Neural crest cell (in vitro differentiated cells): ENCODE measurements around the gene EXOSC10. TPM values are rescaled to one million over a fixed set of nuclear protein-coding genes. Genes with fewer than 3 reads are reported as not detected.
A peak's percentile ranks its signal among the peaks of the same experiment; 100 is the strongest.

Experiments
- DNase-seq: peaks from one replicate; pipeline ENCODE4 v3.0.0; 2021; ENCODE audit warnings: low read depth, mixed read lengths, low spot score
- H3K27ac Mint-ChIP-seq: one replicate; pipeline ENCODE4 v1.8.0; 2021; ENCODE audit warnings: mild to moderate bottlenecking, mixed read lengths; ENCODE audit not compliant: unreplicated experiment
- H3K27me3 Mint-ChIP-seq: 2 replicates; pipeline ENCODE4 v1.8.0; 2021; ENCODE audit warnings: low read depth, mild to moderate bottlenecking, mixed read lengths
- H3K36me3 Mint-ChIP-seq: 2 replicates; pipeline ENCODE4 v1.8.0; 2021; ENCODE audit warnings: low read depth, mild to moderate bottlenecking, mixed read lengths
- H3K4me1 Mint-ChIP-seq: 2 replicates; pipeline ENCODE4 v1.8.0; 2021; ENCODE audit warnings: mixed read lengths
- H3K4me3 Mint-ChIP-seq: one replicate; pipeline ENCODE4 v1.8.0; 2021; ENCODE audit warnings: mild to moderate bottlenecking, mixed read lengths
- H3K9me3 Mint-ChIP-seq: 2 replicates; pipeline ENCODE4 v1.8.0; 2021; ENCODE audit warnings: mixed read lengths
- CTCF ChIP-seq: fragments of 200-600 bp; sonication (generic); conservative IDR thresholded peaks from 2 replicates; pipeline ENCODE4 v1.5.0; 2021; ENCODE audit warnings: antibody characterized with exemption, mild to moderate bottlenecking
- long read RNA-seq: library from polyadenylated mRNA; unstranded; transcript quantifications from one replicate; pipeline ENCODE4 v2.0.0, GENCODE V29; 2020
- total RNA-seq: library from RNA; stranded (reverse); gene quantifications from 2 replicates; pipeline ENCODE4 v1.2.1, GENCODE V29; 2021

Gene EXOSC10
- 115 and 127 TPM in 2 replicates for total RNA-seq
- long read RNA-seq, transcript EXOSC10-202 (25 exons, 2,808 nt) = major isoform, 54 of 146 reads
- long read RNA-seq, partial matches to known transcripts = 65 of 146 reads
- long read RNA-seq, other reads (novel, unspliced or antisense) = 26 of 146 reads

- Mint-ChIP-seq H3K4me3 (peak within 1 kb of the TSS; percentile 99), H3K36me3 (peaks cover 3% of the 10 kb centered on the region)
Measured at GRCh38 chr1:11099310-11100148, at the start of gene EXOSC10. Gene EXOSC10 (minus strand): TSS chr1:11099869. CDS start chr1:11099831, 38 bp downstream.

DNA sequence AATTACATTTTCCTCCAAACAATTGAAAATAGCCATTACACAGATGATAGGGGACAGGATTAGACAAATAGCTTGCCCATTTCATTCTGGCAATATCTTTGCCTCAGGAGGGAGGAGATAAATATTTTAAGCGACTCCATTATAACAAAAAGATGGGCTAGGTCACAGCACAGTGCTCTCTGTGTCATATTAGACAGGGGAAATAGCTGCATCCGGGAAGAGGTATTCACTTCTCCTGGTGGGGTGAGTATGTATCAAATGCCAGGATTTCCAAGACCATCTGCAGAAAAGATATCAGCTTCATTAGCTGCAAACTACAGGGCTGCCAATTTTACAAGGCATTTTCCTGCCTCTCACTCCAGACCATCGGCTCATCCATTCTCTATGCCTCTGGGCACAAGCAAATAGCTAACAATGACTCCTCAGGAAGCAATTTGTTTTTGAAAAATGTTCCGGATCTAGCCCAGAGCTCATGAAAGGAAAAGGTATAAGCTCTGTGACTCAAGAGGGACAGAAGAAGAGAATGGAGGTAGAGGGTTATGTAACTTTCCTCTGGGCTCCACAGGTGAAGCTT, 47.6 kb upstream of the EXOSC10 start:
- Mint-ChIP-seq H3K27ac (no peak overlapping the region), H3K4me1 (no peaks in the 10 kb centered on the region), H3K4me3 (no peak overlapping the region), H3K36me3 (peaks cover 15% of the 10 kb centered on the region), H3K27me3 (no peaks in the 10 kb centered on the region), H3K9me3 (no peaks in the 10 kb centered on the region)
- no peak for DNase-seq
- no peak for TF ChIP-seq CTCF

More at GRCh38 chr1:11099310-11100148, at the start of gene EXOSC10:
- H3K27me3 Mint-ChIP-seq = no peaks in the 10 kb centered on the region
- H3K4me1 Mint-ChIP-seq = peaks cover 23% of the 10 kb centered on the region
- no peak for TF ChIP-seq CTCF
- DNase-seq = peak; percentile 91
- H3K9me3 Mint-ChIP-seq = no peaks in the 10 kb centered on the region
- H3K27ac Mint-ChIP-seq = peak within 1 kb of the TSS; percentile 98

GRCh38 chr1:11145741-11146140, 46.1 kb upstream of the EXOSC10 start:
- no peak for DNase-seq
- Mint-ChIP-seq H3K4me3 (no peak overlapping the region), H3K36me3 (peaks cover 15% of the 10 kb centered on the region), H3K4me1 (no peaks in the 10 kb centered on the region), H3K27ac (no peak overlapping the region), H3K9me3 (no peaks in the 10 kb centered on the region), H3K27me3 (no peaks in the 10 kb centered on the region)
- no peak for TF ChIP-seq CTCF

GRCh38 chr1:11144570-11145256, 45.0 kb upstream of the EXOSC10 start:
- H3K4me3 Mint-ChIP-seq = no peak overlapping the region
- H3K4me1 Mint-ChIP-seq = no peaks in the 10 kb centered on the region
- H3K9me3 Mint-ChIP-seq = no peaks in the 10 kb centered on the region
- no peaks in the 10 kb centered on the region for H3K27me3 Mint-ChIP-seq
- no peak for TF ChIP-seq CTCF
- H3K27ac Mint-ChIP-seq = no peak overlapping the region
- no peak for DNase-seq
- H3K36me3 Mint-ChIP-seq = peaks cover 11% of the 10 kb centered on the region

DNA sequence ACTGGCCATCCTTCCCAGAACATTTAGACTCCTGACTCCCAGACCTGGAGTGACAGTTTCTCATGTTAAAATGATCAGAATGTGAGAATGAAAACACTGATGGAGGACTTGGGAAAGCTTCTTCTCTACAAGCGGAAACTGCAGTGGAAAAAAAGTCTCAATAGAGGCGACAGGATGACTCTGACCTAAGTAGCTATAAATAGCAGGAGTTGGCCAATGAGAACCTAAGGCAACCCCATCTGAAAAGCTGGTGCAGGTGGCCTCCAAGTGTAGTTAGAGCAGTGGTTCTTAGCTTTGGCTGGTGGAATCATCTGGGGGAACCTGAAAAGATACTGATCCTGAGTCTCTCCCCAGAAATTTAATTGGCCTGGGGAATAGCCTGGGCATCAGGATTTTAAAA, 44.2 kb upstream of the EXOSC10 start:
- H3K27me3 Mint-ChIP-seq = no peaks in the 10 kb centered on the region
- H3K27ac Mint-ChIP-seq = no peak overlapping the region
- no peak overlapping the region for H3K4me3 Mint-ChIP-seq
- no peaks in the 10 kb centered on the region for H3K4me1 Mint-ChIP-seq
- peaks cover 8% of the 10 kb centered on the region for H3K36me3 Mint-ChIP-seq
- TF ChIP-seq CTCF = no peak
- DNase-seq = no peak
- no peaks in the 10 kb centered on the region for H3K9me3 Mint-ChIP-seq
